ENCODE results near the gene F8A1.
"Not testable (repeated sequence)": the region's sequence is repeated elsewhere in the genome, so short reads cannot be mapped to it uniquely, and the experiment has no call there.

The F8A1 gene

GRCh38 chrX:154886069-154886788 is at the start of gene F8A1:
Gene F8A1 (plus strand): TSS chrX:154886355. CDS start chrX:154886375, 20 bp downstream.
- DNase-seq, result peak; percentile 61

GRCh38 chrX:154840856-154841255 is 45.3 kb upstream of the F8A1 start:
- DNase-seq, result no peak

- no peak for DNase-seq
Observed at GRCh38 chrX:154850957-154851611, 35.1 kb upstream of the F8A1 start.

GRCh38 chrX:154855256-154855655 is 30.9 kb upstream of the F8A1 start:
- DNase-seq, result no peak

GRCh38 chrX:154868522-154868921 is 17.6 kb upstream of the F8A1 start:
- not testable (repeated sequence) for DNase-seq

- DNase-seq, result no peak
Observed at GRCh38 chrX:154873329-154873728, 12.8 kb upstream of the F8A1 start.

- DNase-seq, result not testable (repeated sequence)
Observed at GRCh38 chrX:154884069-154884468, 2.1 kb upstream of the F8A1 start.

- DNase-seq, result not testable (repeated sequence)
Observed at GRCh38 chrX:154885057-154885456, 1.1 kb upstream of the F8A1 start.

- peak; percentile 4 for DNase-seq
Observed at GRCh38 chrX:154885549-154885948, 606 bp upstream of the F8A1 start.

- not testable (repeated sequence) for DNase-seq
Observed at GRCh38 chrX:154886789-154887221, 650 bp downstream of the F8A1 start.

GRCh38 chrX:154890990-154891639 is 5.0 kb downstream of the F8A1 start:
- DNase-seq, result no peak

- DNase-seq, result no peak
Observed at GRCh38 chrX:154892296-154892695, 6.1 kb downstream of the F8A1 start.

GRCh38 chrX:154900323-154900722 is 14.2 kb downstream of the F8A1 start:
- DNase-seq, result no peak

- no peak for DNase-seq
Observed at GRCh38 chrX:154902408-154902807, 16.3 kb downstream of the F8A1 start.

GRCh38 chrX:154908821-154909220 is 22.7 kb downstream of the F8A1 start:
- no peak for DNase-seq

GRCh38 chrX:154910048-154910447 is 23.9 kb downstream of the F8A1 start:
- not testable (repeated sequence) for DNase-seq

GRCh38 chrX:154910528-154910927 is 24.4 kb downstream of the F8A1 start:
- DNase-seq, result not testable (repeated sequence)

- DNase-seq, result no peak
Observed at GRCh38 chrX:154914052-154914451, 27.9 kb downstream of the F8A1 start.

- DNase-seq, result no peak
Observed at GRCh38 chrX:154918060-154918483, 31.9 kb downstream of the F8A1 start.

- DNase-seq, result not testable (repeated sequence)
Observed at GRCh38 chrX:154924771-154925170, 38.6 kb downstream of the F8A1 start.
